Natural killer cell (primary cell): ENCODE results near the gene CAMK2B. TPM values are rescaled to one million over a fixed set of nuclear protein-coding genes. Genes with fewer than 3 reads are reported as not detected.

Experiments
- ATAC-seq, 3 donors: fragments of 150-1000 bp in 2 of 3; fragments of 200-7000 bp in 1 of 3; cut with Tn5 transposase; 1 replicate in 1 of 3; 2 replicates in 2 of 3; pipeline ENCODE4 v1.10.0; 2021; ENCODE audit warnings: mild to moderate bottlenecking in 2 of 3, moderate library complexity in 2 of 3
- DNase-seq, 2 donors: peaks; one replicate each; pipeline versions ENCODE4 v3.0.0 to v3.0.0-alpha.2; 2013 to 2021; ENCODE audit warnings: mixed read lengths in 1 of 2
- H3K27ac ChIP-seq: one replicate; pipeline ENCODE4 v1.5.1; 2013; ENCODE audit warnings: mild to moderate bottlenecking, low read length
- H3K27me3 ChIP-seq: one replicate; pipeline ENCODE4 v1.6.1; 2013; ENCODE audit warnings: low read length; ENCODE audit not compliant: control insufficient read depth, insufficient read depth
- H3K36me3 ChIP-seq: one replicate; pipeline ENCODE4 v1.6.1; 2013; ENCODE audit warnings: low read length; ENCODE audit not compliant: control insufficient read depth, insufficient read depth
- H3K4me1 ChIP-seq: one replicate; pipeline ENCODE4 v1.6.1; 2013; ENCODE audit warnings: low read length; ENCODE audit not compliant: control insufficient read depth, insufficient read depth
- H3K4me3 ChIP-seq: one replicate; pipeline ENCODE4 v1.5.1; 2013; ENCODE audit warnings: low read length
- H3K9me3 ChIP-seq: one replicate; pipeline ENCODE4 v1.6.1; 2013; ENCODE audit warnings: low read length; ENCODE audit not compliant: control insufficient read depth, insufficient read depth
- H3K27ac Mint-ChIP-seq, 2 donors: one replicate each; pipeline ENCODE4 v1.8.0; 2022; ENCODE audit warnings: mild to moderate bottlenecking in 2 of 2, mixed read lengths in 2 of 2, moderate library complexity in 1 of 2
- H3K27me3 Mint-ChIP-seq, 2 donors: one replicate each; pipeline ENCODE4 v1.8.0; 2022; ENCODE audit warnings: low read depth in 2 of 2, mixed read lengths in 2 of 2
- H3K36me3 Mint-ChIP-seq: one replicate; pipeline ENCODE4 v1.8.0; 2022; ENCODE audit warnings: mixed read lengths
- H3K4me1 Mint-ChIP-seq, 2 donors: one replicate each; pipeline ENCODE4 v1.8.0; 2022; ENCODE audit warnings: mixed read lengths in 2 of 2
- H3K4me3 Mint-ChIP-seq: one replicate; pipeline ENCODE4 v1.8.0; 2022; ENCODE audit warnings: mild to moderate bottlenecking, moderate library complexity, mixed read lengths
- H3K9me3 Mint-ChIP-seq, 2 donors: one replicate each; pipeline ENCODE4 v1.8.0; 2022; ENCODE audit warnings: mixed read lengths in 2 of 2
- WGBS: methylation state at CpG from one replicate; pipeline ENCODE4 v1.1.7; 2013; ENCODE audit warnings: missing lambda C conversion rate; ENCODE audit not compliant: insufficient coverage; 5-methylcytosine and 5-hydroxymethylcytosine counted together
- intact Hi-C: fragments of 100-400 bp; cut with micrococcal nuclease; formaldehyde crosslinking; loops from one replicate; pipeline ENCODE4 v1.14.2; 2022
- total RNA-seq, 4 donors: library from RNA; stranded (reverse); fragments of 120-200 nt in 1 of 4; gene quantifications; one replicate each; pipeline versions ENCODE4 v1.2.3 to v1.2.4, GENCODE V29; 2013 to 2022
- TF ChIP-seq, protein P1 (sequence below): fragments of 200-600 bp; IDR thresholded peaks from one replicate; pipeline ENCODE4 v1.8.0; 2022; ENCODE audit warnings: antibody characterized with exemption

CAMK2B gene
- total RNA-seq, 3 donors from 2014 or later (not counting 1 experiment from before 2014, with no cell fraction given) = 0.70 TPM; not detected in 2

DNA sequence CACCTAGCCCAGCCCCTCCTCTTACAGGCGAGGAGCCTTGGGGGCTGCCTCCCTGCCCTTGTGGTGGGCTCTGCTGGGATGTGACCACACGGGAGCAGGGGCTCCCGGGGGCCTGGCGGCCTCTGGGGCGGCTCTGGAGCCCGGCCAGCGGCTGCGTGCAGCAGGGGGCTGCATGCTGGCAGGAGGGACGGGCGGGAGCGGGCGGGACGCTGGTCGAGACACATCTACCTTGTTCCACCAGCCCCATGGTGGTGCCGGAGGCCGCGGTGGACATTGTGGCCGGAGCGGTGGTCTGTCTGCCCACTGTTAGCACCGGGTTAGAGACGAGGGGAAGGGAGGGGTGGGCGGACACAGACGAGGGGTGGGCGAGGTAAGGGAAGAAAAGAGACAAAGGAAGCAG lies 86.0 kb downstream of the CAMK2B start:
- H3K9me3 Mint-ChIP-seq = no peaks in the 10 kb centered on the region
- no peak overlapping the region for H3K27ac Mint-ChIP-seq
- 86% methylated on average over 24 of the region's 24 CpGs for WGBS
- intact Hi-C loops = no loop called here
- H3K27me3 ChIP-seq = no peaks in the 10 kb centered on the region
- DNase-seq (no peak), ATAC-seq (no peak)
- H3K4me3 ChIP-seq = no peak overlapping the region
- H3K4me1 Mint-ChIP-seq = no peaks in the 10 kb centered on the region
- TF ChIP-seq, protein P1, sequence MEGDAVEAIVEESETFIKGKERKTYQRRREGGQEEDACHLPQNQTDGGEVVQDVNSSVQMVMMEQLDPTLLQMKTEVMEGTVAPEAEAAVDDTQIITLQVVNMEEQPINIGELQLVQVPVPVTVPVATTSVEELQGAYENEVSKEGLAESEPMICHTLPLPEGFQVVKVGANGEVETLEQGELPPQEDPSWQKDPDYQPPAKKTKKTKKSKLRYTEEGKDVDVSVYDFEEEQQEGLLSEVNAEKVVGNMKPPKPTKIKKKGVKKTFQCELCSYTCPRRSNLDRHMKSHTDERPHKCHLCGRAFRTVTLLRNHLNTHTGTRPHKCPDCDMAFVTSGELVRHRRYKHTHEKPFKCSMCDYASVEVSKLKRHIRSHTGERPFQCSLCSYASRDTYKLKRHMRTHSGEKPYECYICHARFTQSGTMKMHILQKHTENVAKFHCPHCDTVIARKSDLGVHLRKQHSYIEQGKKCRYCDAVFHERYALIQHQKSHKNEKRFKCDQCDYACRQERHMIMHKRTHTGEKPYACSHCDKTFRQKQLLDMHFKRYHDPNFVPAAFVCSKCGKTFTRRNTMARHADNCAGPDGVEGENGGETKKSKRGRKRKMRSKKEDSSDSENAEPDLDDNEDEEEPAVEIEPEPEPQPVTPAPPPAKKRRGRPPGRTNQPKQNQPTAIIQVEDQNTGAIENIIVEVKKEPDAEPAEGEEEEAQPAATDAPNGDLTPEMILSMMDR = no peak
- H3K9me3 ChIP-seq = no peaks in the 10 kb centered on the region
- H3K4me1 ChIP-seq = peaks cover 7% of the 10 kb centered on the region
- no peak overlapping the region for H3K27ac ChIP-seq
- H3K27me3 Mint-ChIP-seq = no peaks in the 10 kb centered on the region
- no peak overlapping the region for H3K4me3 Mint-ChIP-seq
- no peaks in the 10 kb centered on the region for H3K36me3 Mint-ChIP-seq
- H3K36me3 ChIP-seq = no peaks in the 10 kb centered on the region

DNA sequence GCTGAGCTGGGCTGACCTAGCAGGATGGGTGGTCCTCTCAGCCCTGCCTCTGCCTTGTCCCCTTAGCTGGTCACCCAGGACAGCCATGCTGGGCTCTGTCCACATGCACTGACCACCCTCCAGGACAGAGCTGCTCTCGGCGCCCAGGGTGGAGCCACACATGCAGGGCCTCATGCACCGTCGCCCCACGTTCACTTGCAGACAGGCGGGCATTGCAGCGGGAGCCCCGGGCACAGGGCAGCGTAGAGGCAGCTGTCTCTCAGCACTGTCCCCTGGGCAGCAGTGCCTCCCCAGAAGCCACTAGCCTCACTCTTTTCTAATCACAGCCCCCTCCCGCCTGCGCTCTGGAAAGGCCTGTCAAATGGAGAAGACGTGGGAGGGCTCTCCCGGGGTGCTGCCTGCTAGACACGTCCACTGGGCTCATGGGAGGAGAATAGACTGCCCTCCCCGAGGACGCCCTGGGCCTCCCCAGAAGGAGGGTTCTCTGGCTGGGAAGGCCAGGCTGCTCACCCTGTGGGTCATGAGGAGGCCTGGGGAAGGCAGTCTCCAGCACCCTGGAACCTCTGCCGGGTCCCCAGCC lies 87.2 kb downstream of the CAMK2B start:
- no peaks in the 10 kb centered on the region for H3K36me3 ChIP-seq
- H3K27ac Mint-ChIP-seq = no peak overlapping the region
- H3K9me3 Mint-ChIP-seq = no peaks in the 10 kb centered on the region
- H3K4me3 ChIP-seq = no peak overlapping the region
- TF ChIP-seq, protein P1 = no peak
- DNase-seq = no peak
- intact Hi-C loops = no loop called here
- peaks cover 7% of the 10 kb centered on the region for H3K4me1 ChIP-seq
- no peaks in the 10 kb centered on the region for H3K4me1 Mint-ChIP-seq
- no peaks in the 10 kb centered on the region for H3K27me3 Mint-ChIP-seq
- no peaks in the 10 kb centered on the region for H3K9me3 ChIP-seq
- no peaks in the 10 kb centered on the region for H3K27me3 ChIP-seq
- no peak overlapping the region for H3K4me3 Mint-ChIP-seq
- no peaks in the 10 kb centered on the region for H3K36me3 Mint-ChIP-seq
- no peak for ATAC-seq
- no peak overlapping the region for H3K27ac ChIP-seq
- WGBS = 82% methylated on average over 17 of the region's 17 CpGs

DNA sequence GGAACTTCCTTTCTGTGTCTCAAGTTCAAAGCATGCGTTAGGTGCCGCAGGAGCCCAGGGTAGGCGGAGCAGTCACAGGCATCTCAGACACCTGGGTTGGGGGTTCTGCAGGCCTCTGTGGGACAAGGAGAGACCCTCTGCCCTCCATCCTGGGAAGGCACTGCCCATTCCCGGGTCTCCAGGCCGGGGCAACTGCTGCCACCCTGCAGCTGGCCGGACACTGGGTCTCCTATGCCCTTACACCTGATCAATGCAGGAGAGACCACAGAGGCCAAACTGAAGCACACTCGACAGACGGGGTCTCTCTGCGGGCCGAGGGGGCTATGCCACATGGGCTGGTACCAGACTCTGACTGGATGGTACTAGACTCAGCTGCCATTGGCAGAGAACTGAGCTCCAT lies 87.7 kb downstream of the CAMK2B start:
- Mint-ChIP-seq H3K36me3 (no peaks in the 10 kb centered on the region), H3K4me3 (no peak overlapping the region), H3K9me3 (no peaks in the 10 kb centered on the region), H3K27me3 (no peaks in the 10 kb centered on the region), H3K27ac (no peak overlapping the region), H3K4me1 (no peaks in the 10 kb centered on the region)
- H3K36me3 ChIP-seq = no peaks in the 10 kb centered on the region
- no peaks in the 10 kb centered on the region for H3K9me3 ChIP-seq
- no peak for DNase-seq
- peaks cover 7% of the 10 kb centered on the region for H3K4me1 ChIP-seq
- 86% methylated on average over 10 of the region's 10 CpGs for WGBS
- intact Hi-C loops = no loop called here
- no peaks in the 10 kb centered on the region for H3K27me3 ChIP-seq
- no peak for ATAC-seq
- TF ChIP-seq, protein P1 = no peak
- no peak overlapping the region for H3K4me3 ChIP-seq
- no peak overlapping the region for H3K27ac ChIP-seq

DNA sequence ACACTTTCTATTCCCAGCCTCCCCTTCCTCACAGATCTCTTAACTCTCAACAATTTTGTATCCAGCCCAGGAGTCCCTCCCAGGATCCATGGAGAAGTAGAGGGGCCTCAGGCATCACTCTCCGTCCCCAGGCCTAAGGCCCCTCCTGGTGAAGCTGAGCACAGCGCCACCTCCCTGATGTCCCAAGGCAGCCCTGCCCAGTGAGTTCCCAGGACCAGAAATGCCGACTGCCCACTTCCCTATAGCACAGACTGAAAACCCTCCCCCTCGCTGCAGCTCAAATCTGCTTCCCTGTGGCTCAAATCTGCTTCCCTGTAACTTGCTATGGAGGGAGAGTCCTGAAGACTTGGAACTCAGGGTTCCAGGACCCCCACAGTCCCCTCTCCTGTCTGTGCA lies 89.1 kb downstream of the CAMK2B start:
- intact Hi-C loops = no loop called here

More for the DNA sequence above, 89.1 kb downstream of the CAMK2B start:
- no peak overlapping the region for H3K4me3 Mint-ChIP-seq
- H3K4me1 Mint-ChIP-seq = no peaks in the 10 kb centered on the region
- Histone ChIP-seq H3K4me3 (no peak overlapping the region), H3K27ac (no peak overlapping the region), H3K36me3 (no peaks in the 10 kb centered on the region), H3K9me3 (no peaks in the 10 kb centered on the region), H3K4me1 (peaks cover 6% of the 10 kb centered on the region), H3K27me3 (no peaks in the 10 kb centered on the region)
- H3K9me3 Mint-ChIP-seq = no peaks in the 10 kb centered on the region
- no peaks in the 10 kb centered on the region for H3K36me3 Mint-ChIP-seq
- no peak for DNase-seq
- no peak overlapping the region for H3K27ac Mint-ChIP-seq
- 83% methylated on average over 4 of the region's 4 CpGs for WGBS
- ATAC-seq = no peak
- TF ChIP-seq, protein P1 = no peak
- no peaks in the 10 kb centered on the region for H3K27me3 Mint-ChIP-seq
